NCI-H1436 treated with DMSO at 0.1 percent for 48 hours (cell line): ENCODE data around the gene RPL18.

ENCODE experiments used
- DNase-seq: peaks from one replicate; lab custom pipeline; 2025; lab: John Stamatoyannopoulos, UW

Gene RPL18

GRCh38 chr19:48614436-48615230 lies 4.3 kb downstream of the RPL18 start, which contains the start of gene FAM83E:
TSS of gene FAM83E (minus strand) at chr19:48615076. CDS start at chr19:48613372, 1,704 bp downstream.
- no peak for DNase-seq

GRCh38 chr19:48613852-48614435 lies 5.0 kb downstream of the RPL18 start:
- no peak for DNase-seq

GRCh38 chr19:48613024-48613851 lies 5.7 kb downstream of the RPL18 start:
- DNase-seq = no peak

- no peak for DNase-seq
Observed at GRCh38 chr19:48611872-48612271, 7.1 kb downstream of the RPL18 start.

GRCh38 chr19:48609571-48610108 lies 9.3 kb downstream of the RPL18 start:
- DNase-seq = no peak

- no peak for DNase-seq
Observed at GRCh38 chr19:48608798-48609263, 10.1 kb downstream of the RPL18 start.

- no peak for DNase-seq
Observed at GRCh38 chr19:48607359-48607755, 11.6 kb downstream of the RPL18 start.

GRCh38 chr19:48606463-48607358 lies 12.3 kb downstream of the RPL18 start, which contains the start of gene SPACA4:
TSS of gene SPACA4 (plus strand) at chr19:48606742. CDS start at chr19:48606979, 237 bp downstream.
- no peak for DNase-seq

GRCh38 chr19:48603850-48604249 lies 15.1 kb downstream of the RPL18 start:
- DNase-seq = no peak

GRCh38 chr19:48603449-48603848 lies 15.5 kb downstream of the RPL18 start:
- DNase-seq = no peak

GRCh38 chr19:48603001-48603400 lies 16.0 kb downstream of the RPL18 start:
- DNase-seq = no peak

GRCh38 chr19:48600679-48601417 lies 18.1 kb downstream of the RPL18 start:
- DNase-seq = no peak

GRCh38 chr19:48598996-48599700 lies 19.8 kb downstream of the RPL18 start:
- DNase-seq = no peak

- no peak for DNase-seq
Observed at GRCh38 chr19:48596679-48597465, 22.1 kb downstream of the RPL18 start.

- no peak for DNase-seq
Observed at GRCh38 chr19:48596237-48596636, 22.7 kb downstream of the RPL18 start.

GRCh38 chr19:48595833-48596232 lies 23.1 kb downstream of the RPL18 start:
- no peak for DNase-seq

- no peak for DNase-seq
Observed at GRCh38 chr19:48595171-48595570, 23.8 kb downstream of the RPL18 start.

GRCh38 chr19:48591021-48591420 lies 28.0 kb downstream of the RPL18 start:
- DNase-seq = no peak
